Neural crest cell (in vitro differentiated cells): ENCODE results near the gene MEGF11. TPM values are rescaled to one million over a fixed set of nuclear protein-coding genes. Genes with fewer than 3 reads are reported as not detected.

Experiments used
- DNase-seq: peaks from one replicate; pipeline ENCODE4 v3.0.0; 2021; ENCODE audit warnings: low read depth, mixed read lengths, low spot score
- H3K27ac Mint-ChIP-seq: one replicate; pipeline ENCODE4 v1.8.0; 2021; ENCODE audit warnings: mild to moderate bottlenecking, mixed read lengths; ENCODE audit not compliant: unreplicated experiment
- H3K27me3 Mint-ChIP-seq: 2 replicates; pipeline ENCODE4 v1.8.0; 2021; ENCODE audit warnings: low read depth, mild to moderate bottlenecking, mixed read lengths
- H3K36me3 Mint-ChIP-seq: 2 replicates; pipeline ENCODE4 v1.8.0; 2021; ENCODE audit warnings: low read depth, mild to moderate bottlenecking, mixed read lengths
- H3K4me1 Mint-ChIP-seq: 2 replicates; pipeline ENCODE4 v1.8.0; 2021; ENCODE audit warnings: mixed read lengths
- H3K4me3 Mint-ChIP-seq: one replicate; pipeline ENCODE4 v1.8.0; 2021; ENCODE audit warnings: mild to moderate bottlenecking, mixed read lengths
- H3K9me3 Mint-ChIP-seq: 2 replicates; pipeline ENCODE4 v1.8.0; 2021; ENCODE audit warnings: mixed read lengths
- total RNA-seq: library from RNA; stranded (reverse); gene quantifications from 2 replicates; pipeline ENCODE4 v1.2.1, GENCODE V29; 2021
- TF ChIP-seq, protein P1 (sequence below): fragments of 200-600 bp; sonication (generic); conservative IDR thresholded peaks from 2 replicates; pipeline ENCODE4 v1.5.0; 2021; ENCODE audit warnings: antibody characterized with exemption, mild to moderate bottlenecking

Gene MEGF11
- total RNA-seq, 1 donor from 2014 or later: 0.49 TPM

GRCh38 chr15:66126031-66126441 lies 127.5 kb downstream of the MEGF11 start:
- DNase-seq: no peak
- Mint-ChIP-seq H3K9me3 (no peaks in the 10 kb centered on the region), H3K4me1 (peaks cover 48% of the 10 kb centered on the region), H3K27ac (no peak overlapping the region), H3K36me3 (no peaks in the 10 kb centered on the region), H3K27me3 (peaks cover 27% of the 10 kb centered on the region), H3K4me3 (no peak overlapping the region)
- TF ChIP-seq, protein P1, sequence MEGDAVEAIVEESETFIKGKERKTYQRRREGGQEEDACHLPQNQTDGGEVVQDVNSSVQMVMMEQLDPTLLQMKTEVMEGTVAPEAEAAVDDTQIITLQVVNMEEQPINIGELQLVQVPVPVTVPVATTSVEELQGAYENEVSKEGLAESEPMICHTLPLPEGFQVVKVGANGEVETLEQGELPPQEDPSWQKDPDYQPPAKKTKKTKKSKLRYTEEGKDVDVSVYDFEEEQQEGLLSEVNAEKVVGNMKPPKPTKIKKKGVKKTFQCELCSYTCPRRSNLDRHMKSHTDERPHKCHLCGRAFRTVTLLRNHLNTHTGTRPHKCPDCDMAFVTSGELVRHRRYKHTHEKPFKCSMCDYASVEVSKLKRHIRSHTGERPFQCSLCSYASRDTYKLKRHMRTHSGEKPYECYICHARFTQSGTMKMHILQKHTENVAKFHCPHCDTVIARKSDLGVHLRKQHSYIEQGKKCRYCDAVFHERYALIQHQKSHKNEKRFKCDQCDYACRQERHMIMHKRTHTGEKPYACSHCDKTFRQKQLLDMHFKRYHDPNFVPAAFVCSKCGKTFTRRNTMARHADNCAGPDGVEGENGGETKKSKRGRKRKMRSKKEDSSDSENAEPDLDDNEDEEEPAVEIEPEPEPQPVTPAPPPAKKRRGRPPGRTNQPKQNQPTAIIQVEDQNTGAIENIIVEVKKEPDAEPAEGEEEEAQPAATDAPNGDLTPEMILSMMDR: no peak

DNA sequence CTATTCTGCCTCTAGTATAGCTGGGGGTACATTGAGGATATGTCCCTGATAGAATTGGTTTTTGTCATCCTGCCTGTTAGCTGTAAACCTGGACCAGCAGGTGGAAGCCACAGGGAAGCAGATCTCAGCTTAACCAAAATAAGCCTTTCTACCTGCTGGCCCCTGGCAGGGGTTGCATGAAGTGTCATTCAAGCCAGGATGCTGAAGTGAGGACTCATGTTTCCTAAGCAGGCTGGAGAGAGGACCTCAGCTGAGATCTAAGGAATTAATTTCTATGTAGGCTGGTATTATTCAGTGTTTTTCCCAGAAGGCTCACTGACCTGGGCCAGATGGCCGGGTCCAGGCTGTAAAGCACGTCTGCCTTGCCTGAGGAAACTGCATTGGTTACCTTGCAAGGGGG lies 128.9 kb downstream of the MEGF11 start:
- Mint-ChIP-seq H3K4me1 (peaks cover 40% of the 10 kb centered on the region), H3K27ac (no peak overlapping the region), H3K4me3 (no peak overlapping the region), H3K9me3 (no peaks in the 10 kb centered on the region), H3K27me3 (peaks cover 20% of the 10 kb centered on the region), H3K36me3 (no peaks in the 10 kb centered on the region)
- TF ChIP-seq, protein P1: no peak
- no peak for DNase-seq

GRCh38 chr15:66123799-66124198 lies 129.8 kb downstream of the MEGF11 start:
- Mint-ChIP-seq H3K27me3 (peaks cover 18% of the 10 kb centered on the region), H3K36me3 (no peaks in the 10 kb centered on the region), H3K27ac (no peak overlapping the region), H3K4me3 (no peak overlapping the region), H3K4me1 (peaks cover 32% of the 10 kb centered on the region), H3K9me3 (no peaks in the 10 kb centered on the region)
- no peak for DNase-seq
- TF ChIP-seq, protein P1: no peak

DNA sequence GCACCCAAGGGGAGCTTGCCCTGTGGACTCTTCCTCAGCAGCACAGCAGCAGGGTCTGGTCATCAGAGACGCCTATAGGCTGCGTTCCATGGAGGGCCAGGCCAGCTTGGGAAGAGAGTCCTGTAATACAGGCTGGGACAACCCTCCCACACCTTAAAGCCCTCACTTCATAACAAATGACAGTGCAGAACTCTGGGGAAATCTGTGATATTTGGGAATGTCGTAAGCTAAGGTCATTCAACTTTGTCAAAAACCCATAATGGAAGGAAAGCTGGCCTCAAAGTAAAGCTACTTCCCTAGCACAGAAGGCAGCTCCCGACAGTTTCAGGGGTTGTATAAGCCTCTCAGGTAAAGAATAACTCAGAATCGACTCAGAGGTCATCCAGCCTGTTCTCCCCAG lies 133.1 kb downstream of the MEGF11 start:
- no peaks in the 10 kb centered on the region for H3K36me3 Mint-ChIP-seq

GRCh38 chr15:66117841-66118240 lies 135.7 kb downstream of the MEGF11 start:
- H3K9me3 Mint-ChIP-seq: no peaks in the 10 kb centered on the region
- no peak overlapping the region for H3K27ac Mint-ChIP-seq
- no peak for DNase-seq
- no peaks in the 10 kb centered on the region for H3K36me3 Mint-ChIP-seq
- no peaks in the 10 kb centered on the region for H3K4me1 Mint-ChIP-seq
- peaks cover 24% of the 10 kb centered on the region for H3K27me3 Mint-ChIP-seq
- TF ChIP-seq, protein P1: no peak
- no peak overlapping the region for H3K4me3 Mint-ChIP-seq

More for the DNA sequence above, 133.1 kb downstream of the MEGF11 start:
- no peak for DNase-seq
- no peaks in the 10 kb centered on the region for H3K9me3 Mint-ChIP-seq
- TF ChIP-seq, protein P1: no peak
- no peak overlapping the region for H3K27ac Mint-ChIP-seq
- H3K4me3 Mint-ChIP-seq: no peak overlapping the region
- peaks cover 11% of the 10 kb centered on the region for H3K4me1 Mint-ChIP-seq
- H3K27me3 Mint-ChIP-seq: peaks cover 13% of the 10 kb centered on the region
